CD1c-positive myeloid dendritic cell (primary cell): ENCODE results near the gene SIVA1.
A peak's percentile ranks its signal among the peaks of the same experiment; 100 is the strongest.

Experiments used
- DNase-seq: peaks from one replicate; pipeline ENCODE4 v3.0.0-alpha.2; 2016; ENCODE audit errors: extremely low spot score

The SIVA1 gene

GRCh38 chr14:104752735-104753527 is at the start of gene SIVA1:
SIVA1 (plus strand) TSS chr14:104753147; CDS start chr14:104753202, 55 bp downstream.
- peak; percentile 100 for DNase-seq

GRCh38 chr14:104703269-104703668 is 49.7 kb upstream of the SIVA1 start:
- no peak for DNase-seq

GRCh38 chr14:104704252-104704651 is 48.7 kb upstream of the SIVA1 start:
- no peak for DNase-seq

- DNase-seq = no peak
These were observed 47.5 kb upstream of the SIVA1 start for GRCh38 chr14:104705340-104706047.

GRCh38 chr14:104706733-104707607 is 46.0 kb upstream of the SIVA1 start:
- DNase-seq = no peak

GRCh38 chr14:104707608-104708595 is 45.0 kb upstream of the SIVA1 start:
- DNase-seq = no peak

GRCh38 chr14:104708606-104709268 is 44.2 kb upstream of the SIVA1 start:
- peak; percentile 68 for DNase-seq

GRCh38 chr14:104709387-104710039 is 43.4 kb upstream of the SIVA1 start:
- no peak for DNase-seq

GRCh38 chr14:104710071-104710735 is 42.7 kb upstream of the SIVA1 start:
- no peak for DNase-seq

- DNase-seq = no peak
These were observed 39.8 kb upstream of the SIVA1 start for GRCh38 chr14:104712881-104713734.

- no peak for DNase-seq
These were observed 38.9 kb upstream of the SIVA1 start for GRCh38 chr14:104714066-104714465.

- no peak for DNase-seq
These were observed 38.3 kb upstream of the SIVA1 start for GRCh38 chr14:104714681-104715080.

GRCh38 chr14:104715416-104715815 is 37.5 kb upstream of the SIVA1 start:
- DNase-seq = no peak

GRCh38 chr14:104715871-104716270 is 37.1 kb upstream of the SIVA1 start:
- no peak for DNase-seq

- no peak for DNase-seq
These were observed 35.8 kb upstream of the SIVA1 start for GRCh38 chr14:104717137-104717536.

GRCh38 chr14:104717646-104718045 is 35.3 kb upstream of the SIVA1 start:
- DNase-seq = no peak

- no peak for DNase-seq
These were observed 34.8 kb upstream of the SIVA1 start for GRCh38 chr14:104718147-104718546.

- no peak for DNase-seq
These were observed 34.1 kb upstream of the SIVA1 start for GRCh38 chr14:104718871-104719270.
